Measurements from ENCODE around the gene CBX8. TPM values are rescaled to one million over a fixed set of nuclear protein-coding genes. Genes with fewer than 3 reads are reported as not detected.

Gene CBX8
- total and polyA plus RNA-seq, 2 of the 13 experiments (the other 11 are each of a cell fraction or from before 2014, with no cell fraction given): 0.34 to 12.6 TPM

GRCh38 chr17:79838522-79839274, 41.8 kb upstream of the CBX8 start (continued):
- TF ChIP-seq HNF1A (IDR thresholded peaks at IDR 0.05; ENCODE audit: low read depth) (no peak), HNF1A (CRISPR knock-in tag; IDR thresholded peaks at IDR 0.05; ENCODE audit: borderline replicate concordance) (no peak), ZNF746 (CRISPR knock-in tag; IDR thresholded peaks at IDR 0.05) (peak; percentile 37; the same call in 1 of the 2 replicates), ZNF335 (CRISPR knock-in tag; IDR thresholded peaks at IDR 0.05) (no peak), ZNF337 (CRISPR knock-in tag; IDR thresholded peaks at IDR 0.05; ENCODE audit: borderline replicate concordance, low read depth) (no peak), HOXD1 (CRISPR knock-in tag; IDR thresholded peaks at IDR 0.05) (no peak), NKX3-1 (CRISPR knock-in tag; IDR thresholded peaks at IDR 0.05) (no peak), PRMT3 (CRISPR knock-in tag; IDR thresholded peaks at IDR 0.05; ENCODE audit: borderline replicate concordance, low read depth) (no peak), ZNF7 (CRISPR knock-in tag; IDR thresholded peaks at IDR 0.05) (no peak), TFE3 (CRISPR knock-in tag; IDR thresholded peaks at IDR 0.05) (no peak), ZNF547 (CRISPR knock-in tag; IDR thresholded peaks at IDR 0.05) (no peak), SIN3A (IDR thresholded peaks at IDR 0.05; ENCODE audit: borderline replicate concordance, low read depth, low read length) (0 out of 2 replicates have a peak, but pooled peaks have one; percentile 59), MED13 (CRISPR knock-in tag; IDR thresholded peaks at IDR 0.05) (no peak), PRDM10 (CRISPR knock-in tag; IDR thresholded peaks at IDR 0.05; ENCODE audit: low read depth) (no peak), ZMYM3 (CRISPR knock-in tag; IDR thresholded peaks at IDR 0.05) (no peak), ELF1 (CRISPR knock-in tag; IDR thresholded peaks at IDR 0.05) (no peak), ZNF790 (CRISPR knock-in tag; IDR thresholded peaks at IDR 0.05; ENCODE audit: borderline replicate concordance) (no peak), NFE2L1 (CRISPR knock-in tag; IDR thresholded peaks at IDR 0.05; ENCODE audit: borderline replicate concordance) (no peak)

All from HepG2 (cell line).